Endothelial cell of hepatic sinusoid (primary cell): ENCODE data around the gene MYRF.

Experiments used
- in situ Hi-C: cut with HindIII; loops from 2 replicates; pipeline ENCODE4 v1.10.0; 2017; ENCODE audit warnings: low sequenced_read_pairs

MYRF gene

GRCh38 chr11:61718621-61719302 lies 33.7 kb upstream of the MYRF start:
- in situ Hi-C loops, result no loop called here

- in situ Hi-C loops, result loop anchor here (5.0 kb wide), 2 partner anchors 72 to 78 kb away; partner anchors contain the start of genes FEN1 and TMEM258
Observed at GRCh38 chr11:61719978-61720377, 32.5 kb upstream of the MYRF start.

- in situ Hi-C loops, result loop anchor here (5.0 kb wide), 2 partner anchors 72 to 78 kb away; partner anchors contain the start of genes FEN1 and TMEM258
Observed at GRCh38 chr11:61720597-61720996, 31.8 kb upstream of the MYRF start.

- in situ Hi-C loops, result loop anchor here (5.0 kb wide), 2 partner anchors 68 to 82 kb away; partner anchors contain the start of genes FEN1 and TMEM258
Observed at GRCh38 chr11:61724437-61724836, 28.0 kb upstream of the MYRF start.

GRCh38 chr11:61725781-61726231 lies 26.6 kb upstream of the MYRF start:
- in situ Hi-C loops, result no loop called here

- in situ Hi-C loops, result no loop called here
Observed at GRCh38 chr11:61726775-61727174, 25.7 kb upstream of the MYRF start.

- in situ Hi-C loops, result no loop called here
Observed at GRCh38 chr11:61727401-61727811, 25.0 kb upstream of the MYRF start.

GRCh38 chr11:61728066-61728939 lies 24.1 kb upstream of the MYRF start:
- in situ Hi-C loops, result no loop called here

GRCh38 chr11:61728940-61729219 lies 23.6 kb upstream of the MYRF start:
- in situ Hi-C loops, result no loop called here

GRCh38 chr11:61730240-61730994 lies 22.0 kb upstream of the MYRF start:
- in situ Hi-C loops, result no loop called here

GRCh38 chr11:61731211-61731951 lies 21.1 kb upstream of the MYRF start:
- in situ Hi-C loops, result no loop called here

GRCh38 chr11:61731952-61732675 lies 20.3 kb upstream of the MYRF start:
- in situ Hi-C loops, result no loop called here

GRCh38 chr11:61732705-61733104 lies 19.7 kb upstream of the MYRF start:
- in situ Hi-C loops, result no loop called here

- in situ Hi-C loops, result no loop called here
Observed at GRCh38 chr11:61733120-61733978, 19.1 kb upstream of the MYRF start.

GRCh38 chr11:61734767-61735166 lies 17.7 kb upstream of the MYRF start:
- in situ Hi-C loops, result loop anchor here (5.0 kb wide), 1 partner anchor 52 kb away; the partner anchor contains the start of gene DAGLA

- in situ Hi-C loops, result loop anchor here (5.0 kb wide), 1 partner anchor 53 kb away; the partner anchor contains the start of gene DAGLA
Observed at GRCh38 chr11:61735391-61735790, 17.0 kb upstream of the MYRF start.

GRCh38 chr11:61736310-61736709 lies 16.1 kb upstream of the MYRF start:
- in situ Hi-C loops, result loop anchor here (5.0 kb wide), 1 partner anchor 54 kb away; the partner anchor contains the start of gene DAGLA

- in situ Hi-C loops, result loop anchor here (5.0 kb wide), 1 partner anchor 55 kb away; the partner anchor contains the start of gene DAGLA
Observed at GRCh38 chr11:61737131-61737530, 15.3 kb upstream of the MYRF start.
